CD4-positive, alpha-beta T cell (primary cell): Measurements from ENCODE around the gene TRHDE. TPM values are rescaled to one million over a fixed set of nuclear protein-coding genes. Genes with fewer than 3 reads are reported as not detected.

Source experiments
- ATAC-seq: fragments of 200-7000 bp; cut with Tn5 transposase; one replicate; pipeline ENCODE4 v1.10.0; 2022; ENCODE audit warnings: mild to moderate bottlenecking; ENCODE audit not compliant: poor library complexity
- CTCF ChIA-PET: fragments of 350-600 bp; sonication (Branson Sonifier 250); formaldehyde crosslinking; loops from one replicate; lab custom pipeline; 2021; ENCODE audit warnings: antibody characterized with exemption, inconsistent platforms; lab: Charles Lee
- POLR2A ChIA-PET: fragments of 350-600 bp; sonication (Branson Sonifier 250); formaldehyde crosslinking; loops from one replicate; lab custom pipeline; 2021; ENCODE audit warnings: antibody characterized with exemption, inconsistent platforms; lab: Charles Lee
- DNase-seq, 14 experiments: peaks; one replicate each; pipeline ENCODE4 v3.0.0-alpha.2; 2013 to 2020; ENCODE audit warnings: mixed read lengths in 2 of 14
- H3K27ac ChIP-seq, 2 donors: one replicate each; pipeline versions ENCODE4 v1.5.1 to v1.7.0; 2013; ENCODE audit warnings: low read length in 2 of 2, low read depth in 1 of 2, mild to moderate bottlenecking in 1 of 2
- H3K27me3 ChIP-seq, 2 experiments: 1 replicate in 1 of 2; 2 replicates in 1 of 2; pipeline versions ENCODE4 v1.6.1 to v1.7.0; 2013; ENCODE audit warnings: low read length in 2 of 2, control low read depth in 1 of 2, mild to moderate bottlenecking in 1 of 2, moderate library complexity in 1 of 2; ENCODE audit not compliant: insufficient read depth in 2 of 2, control insufficient read depth in 1 of 2
- H3K36me3 ChIP-seq: one replicate; pipeline ENCODE4 v1.6.1; 2013; ENCODE audit warnings: low read length, control low read depth; ENCODE audit not compliant: insufficient read depth
- H3K4me1 ChIP-seq: one replicate; pipeline ENCODE4 v1.6.1; 2013; ENCODE audit warnings: low read length, control low read depth; ENCODE audit not compliant: insufficient read depth
- H3K4me3 ChIP-seq: one replicate; pipeline ENCODE4 v1.5.1; 2013; ENCODE audit warnings: mild to moderate bottlenecking, low read length, moderate library complexity
- H3K9me3 ChIP-seq, 2 experiments: 1 replicate in 1 of 2; 2 replicates in 1 of 2; pipeline versions ENCODE4 v1.6.1 to v1.7.0; 2013; ENCODE audit warnings: low read length in 2 of 2, mild to moderate bottlenecking in 2 of 2, control low read depth in 1 of 2, moderate library complexity in 1 of 2; ENCODE audit not compliant: control insufficient read depth in 1 of 2, insufficient read depth in 1 of 2
- H3K27ac Mint-ChIP-seq: one replicate; pipeline ENCODE4 v1.8.0; 2020; ENCODE audit warnings: mixed read lengths
- H3K27me3 Mint-ChIP-seq: one replicate; pipeline ENCODE4 v1.8.0; 2021; ENCODE audit warnings: mixed read lengths
- H3K36me3 Mint-ChIP-seq: one replicate; pipeline ENCODE4 v1.8.0; 2021; ENCODE audit warnings: low read depth, mixed read lengths
- H3K4me1 Mint-ChIP-seq: one replicate; pipeline ENCODE4 v1.8.0; 2021; ENCODE audit warnings: low read depth, mixed read lengths
- H3K4me3 Mint-ChIP-seq: one replicate; pipeline ENCODE4 v1.8.0; 2020; ENCODE audit warnings: mild to moderate bottlenecking, mixed read lengths
- H3K9me3 Mint-ChIP-seq: one replicate; pipeline ENCODE4 v1.8.0; 2020; ENCODE audit warnings: mixed read lengths
- intact Hi-C, 2 experiments: fragments of 100-400 bp; cut with DNase I in 1 of 2; cut with micrococcal nuclease in 1 of 2; formaldehyde crosslinking; loops; one replicate each; pipeline versions ENCODE4 v1.15.1 to v1.9.0; 2023 to 2025; cut with DNase I, micrococcal nuclease
- total RNA-seq, 174 experiments: library from RNA in 2 of 174; stranded (reverse) in 2 of 174; gene quantifications; one replicate each; pipeline ENCODE4 v1.2.3 and lab custom pipeline; 2021 to 2026
- TF ChIP-seq, protein P1 (sequence below): fragments of 200-600 bp; IDR thresholded peaks from one replicate; pipeline ENCODE4 v1.8.0; 2022; ENCODE audit warnings: antibody characterized with exemption, mild to moderate bottlenecking

TRHDE gene
- total RNA-seq, 2 experiments from 2014 or later = not detected

DNA sequence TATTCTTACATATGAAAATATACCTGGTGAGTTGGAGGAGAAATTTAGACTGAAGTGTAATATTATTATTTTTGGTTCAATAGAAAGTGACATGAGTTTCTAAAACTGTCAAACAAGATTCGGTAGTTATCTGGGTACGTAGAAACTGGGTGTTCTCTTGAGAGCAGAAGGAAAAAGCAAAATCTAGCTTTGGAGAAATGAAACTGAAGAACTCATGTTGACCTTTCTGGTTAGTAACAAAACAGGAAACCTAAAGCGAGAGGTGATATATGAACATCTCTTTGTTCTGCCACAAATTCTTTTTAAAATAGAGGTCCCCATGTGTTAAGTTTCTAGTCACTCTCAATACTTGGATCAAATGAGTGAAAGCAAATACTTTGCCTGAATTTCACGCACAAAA, 401.7 kb downstream of the TRHDE start:
- CTCF ChIA-PET = interaction anchor here (0.8 kb wide), 1 partner anchor 11 kb away, joined by 3 read pairs; no protein-coding TSS in a partner anchor
- Mint-ChIP-seq H3K36me3 (no peaks in the 10 kb centered on the region), H3K27ac (no peak overlapping the region), H3K4me1 (no peaks in the 10 kb centered on the region), H3K9me3 (peaks cover 4% of the 10 kb centered on the region), H3K4me3 (no peak overlapping the region), H3K27me3 (no peaks in the 10 kb centered on the region)
- POLR2A ChIA-PET = no interaction called here
- ATAC-seq (no peak), DNase-seq (no peak)
- Histone ChIP-seq H3K4me1 (no peaks in the 10 kb centered on the region), H3K27ac (no peak overlapping the region), H3K4me3 (no peak overlapping the region), H3K27me3 (no peaks in the 10 kb centered on the region), H3K9me3 (no peaks in the 10 kb centered on the region), H3K36me3 (no peaks in the 10 kb centered on the region)
- TF ChIP-seq, protein P1, sequence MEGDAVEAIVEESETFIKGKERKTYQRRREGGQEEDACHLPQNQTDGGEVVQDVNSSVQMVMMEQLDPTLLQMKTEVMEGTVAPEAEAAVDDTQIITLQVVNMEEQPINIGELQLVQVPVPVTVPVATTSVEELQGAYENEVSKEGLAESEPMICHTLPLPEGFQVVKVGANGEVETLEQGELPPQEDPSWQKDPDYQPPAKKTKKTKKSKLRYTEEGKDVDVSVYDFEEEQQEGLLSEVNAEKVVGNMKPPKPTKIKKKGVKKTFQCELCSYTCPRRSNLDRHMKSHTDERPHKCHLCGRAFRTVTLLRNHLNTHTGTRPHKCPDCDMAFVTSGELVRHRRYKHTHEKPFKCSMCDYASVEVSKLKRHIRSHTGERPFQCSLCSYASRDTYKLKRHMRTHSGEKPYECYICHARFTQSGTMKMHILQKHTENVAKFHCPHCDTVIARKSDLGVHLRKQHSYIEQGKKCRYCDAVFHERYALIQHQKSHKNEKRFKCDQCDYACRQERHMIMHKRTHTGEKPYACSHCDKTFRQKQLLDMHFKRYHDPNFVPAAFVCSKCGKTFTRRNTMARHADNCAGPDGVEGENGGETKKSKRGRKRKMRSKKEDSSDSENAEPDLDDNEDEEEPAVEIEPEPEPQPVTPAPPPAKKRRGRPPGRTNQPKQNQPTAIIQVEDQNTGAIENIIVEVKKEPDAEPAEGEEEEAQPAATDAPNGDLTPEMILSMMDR = no peak
- intact Hi-C loops = no loop called here

DNA sequence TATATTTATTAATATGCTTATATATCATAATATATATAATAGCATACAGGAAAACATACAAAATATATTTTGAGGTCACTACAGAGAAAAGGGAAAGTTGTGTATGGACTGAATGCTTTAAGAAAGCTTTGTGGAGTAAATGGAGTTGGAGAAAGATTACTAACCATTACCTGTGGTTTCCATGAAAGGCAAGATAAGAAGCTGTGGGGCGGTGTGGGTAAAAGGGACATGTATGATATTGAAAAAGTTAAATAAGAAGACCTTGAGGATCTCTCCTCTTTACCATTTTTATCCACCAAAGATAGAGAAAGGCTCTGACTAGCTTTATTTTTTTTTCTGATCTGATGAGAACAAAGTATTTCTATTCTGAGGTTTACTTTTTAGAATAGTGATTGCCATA, 404.4 kb downstream of the TRHDE start:
- no peaks in the 10 kb centered on the region for H3K36me3 ChIP-seq
- ChIA-PET CTCF (no interaction called here), POLR2A (no interaction called here)
- H3K27me3 ChIP-seq = no peaks in the 10 kb centered on the region
- no peak overlapping the region for H3K4me3 ChIP-seq
- no peaks in the 10 kb centered on the region for H3K9me3 ChIP-seq
- H3K4me1 ChIP-seq = no peaks in the 10 kb centered on the region
- H3K27me3 Mint-ChIP-seq = no peaks in the 10 kb centered on the region
- peaks cover 4% of the 10 kb centered on the region for H3K9me3 Mint-ChIP-seq
- H3K27ac ChIP-seq = no peak overlapping the region
- DNase-seq (no peak), ATAC-seq (no peak)
- H3K4me3 Mint-ChIP-seq = no peak overlapping the region
- intact Hi-C loops = no loop called here
- H3K27ac Mint-ChIP-seq = no peak overlapping the region
- TF ChIP-seq, protein P1 = no peak
- H3K36me3 Mint-ChIP-seq = no peaks in the 10 kb centered on the region
- no peaks in the 10 kb centered on the region for H3K4me1 Mint-ChIP-seq

DNA sequence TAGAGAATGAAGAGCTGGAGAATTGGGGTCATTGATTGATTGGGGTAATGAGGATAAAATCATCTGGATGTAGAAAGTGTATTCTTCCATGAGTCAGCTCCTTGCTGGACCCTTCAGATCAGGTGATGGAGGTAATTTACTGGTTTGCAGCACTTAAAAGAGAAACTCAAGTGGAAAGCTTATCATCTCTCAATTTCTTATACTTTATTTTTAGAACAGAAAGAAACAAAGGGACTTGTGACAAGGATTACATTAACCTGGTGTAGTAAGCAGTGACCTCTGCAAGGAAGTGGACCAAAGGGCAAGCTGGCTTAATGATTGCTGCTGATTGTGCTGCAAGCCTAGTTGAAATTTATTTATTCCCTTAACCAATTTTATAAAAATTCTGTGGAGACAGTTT, 405.0 kb downstream of the TRHDE start:
- Mint-ChIP-seq H3K9me3 (peaks cover 4% of the 10 kb centered on the region), H3K27me3 (no peaks in the 10 kb centered on the region), H3K36me3 (no peaks in the 10 kb centered on the region), H3K27ac (no peak overlapping the region), H3K4me3 (no peak overlapping the region), H3K4me1 (no peaks in the 10 kb centered on the region)
- Histone ChIP-seq H3K27ac (no peak overlapping the region), H3K4me3 (no peak overlapping the region), H3K4me1 (no peaks in the 10 kb centered on the region), H3K36me3 (no peaks in the 10 kb centered on the region), H3K27me3 (no peaks in the 10 kb centered on the region), H3K9me3 (no peaks in the 10 kb centered on the region)
- no peak for DNase-seq
- intact Hi-C loops = no loop called here
- POLR2A ChIA-PET = no interaction called here
- CTCF ChIA-PET = no interaction called here
- TF ChIP-seq, protein P1 = no peak
- ATAC-seq = no peak
